Activated T-cell treated with anti-CD3 and anti-CD28 coated beads, Interleukin-2, amount 50 U/mL, for 72 hours (primary cell): ENCODE data around the gene THAP6. TPM values are rescaled to one million over a fixed set of nuclear protein-coding genes. Genes with fewer than 3 reads are reported as not detected.

Source experiments
- ATAC-seq, 2 donors: fragments of 150-1000 bp; cut with Tn5 transposase; replicated peaks in 1 of 2; 2 replicates each; pipeline ENCODE4 v1.10.0; 2021; ENCODE audit warnings: moderate library complexity in 2 of 2, mild to moderate bottlenecking in 1 of 2
- DNase-seq, 2 donors: peaks; one replicate each; pipeline ENCODE4 v3.0.0; 2021 to 2022; ENCODE audit warnings: mixed read lengths in 1 of 2
- H3K27ac Mint-ChIP-seq: one replicate; pipeline ENCODE4 v1.8.0; 2022; ENCODE audit warnings: mild to moderate bottlenecking, moderate library complexity, mixed read lengths
- H3K27me3 Mint-ChIP-seq: one replicate; pipeline ENCODE4 v1.8.0; 2022; ENCODE audit warnings: low read depth, mixed read lengths
- H3K36me3 Mint-ChIP-seq, 2 donors: one replicate each; pipeline ENCODE4 v1.8.0; 2022; ENCODE audit warnings: mixed read lengths in 2 of 2, mild to moderate bottlenecking in 1 of 2; ENCODE audit not compliant: insufficient read depth in 2 of 2
- H3K4me1 Mint-ChIP-seq: one replicate; pipeline ENCODE4 v1.8.0; 2022; ENCODE audit warnings: low read depth, mixed read lengths
- H3K4me3 Mint-ChIP-seq, 2 donors: one replicate each; pipeline ENCODE4 v1.8.0; 2022; ENCODE audit warnings: mild to moderate bottlenecking in 2 of 2, mixed read lengths in 2 of 2, moderate library complexity in 2 of 2
- H3K9me3 Mint-ChIP-seq, 2 donors: one replicate each; pipeline ENCODE4 v1.8.0; 2022; ENCODE audit warnings: mixed read lengths in 2 of 2
- total RNA-seq, 2 donors: library from RNA; stranded (reverse); gene quantifications; one replicate each; pipeline ENCODE4 v1.2.3, GENCODE V29; 2022

Gene THAP6
- total RNA-seq, 2 donors from 2014 or later = 28.8 to 35.1 TPM

DNA sequence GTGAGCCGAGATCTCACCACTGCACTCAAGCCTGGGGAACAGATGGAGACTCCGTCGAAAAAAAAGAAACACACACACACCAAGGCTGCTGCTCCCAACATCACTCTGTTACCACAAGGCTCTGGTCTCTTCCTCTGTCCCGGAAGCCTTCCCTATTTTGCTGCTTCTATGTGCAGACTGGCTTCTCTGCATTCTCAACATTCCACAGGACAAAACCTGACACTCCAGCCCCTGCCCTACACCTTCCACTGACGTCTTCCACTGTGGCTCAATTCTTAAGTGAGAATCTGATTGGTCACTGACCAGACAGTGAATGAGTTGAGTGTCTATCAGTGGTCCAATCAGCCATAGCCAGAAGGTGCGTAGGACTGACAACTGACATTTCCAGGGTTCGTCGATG, 47.5 kb downstream of the THAP6 start:
- Mint-ChIP-seq H3K4me1 (no peaks in the 10 kb centered on the region), H3K4me3 (no peak overlapping the region), H3K9me3 (no peaks in the 10 kb centered on the region), H3K27ac (no peak overlapping the region), H3K36me3 (no peaks in the 10 kb centered on the region), H3K27me3 (peaks cover 27% of the 10 kb centered on the region)
- DNase-seq (no peak), ATAC-seq (no peak)

DNA sequence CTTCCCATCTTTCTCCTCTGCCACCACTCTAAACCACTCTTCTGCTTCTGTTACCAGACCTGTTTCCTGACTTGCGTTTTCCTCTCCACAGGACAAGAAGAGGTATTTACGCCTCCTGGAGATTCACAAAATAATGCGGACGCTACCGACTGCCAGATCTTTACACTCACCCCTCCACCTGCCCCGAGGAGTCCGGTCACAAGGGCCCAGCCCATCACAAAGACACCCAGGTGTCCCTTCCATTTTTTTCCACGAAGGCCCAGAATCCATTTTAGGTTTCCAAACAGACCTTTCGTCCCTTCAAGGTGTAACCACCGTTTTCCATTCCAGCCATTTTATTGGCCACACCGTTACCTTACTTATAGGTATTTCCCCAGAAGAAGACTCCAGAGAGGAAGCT, 49.8 kb downstream of the THAP6 start:
- ATAC-seq = no peak
- no peaks in the 10 kb centered on the region for H3K9me3 Mint-ChIP-seq
- no peak overlapping the region for H3K27ac Mint-ChIP-seq
- no peak for DNase-seq
- no peaks in the 10 kb centered on the region for H3K4me1 Mint-ChIP-seq
- H3K36me3 Mint-ChIP-seq = no peaks in the 10 kb centered on the region
- peaks cover 25% of the 10 kb centered on the region for H3K27me3 Mint-ChIP-seq
- no peak overlapping the region for H3K4me3 Mint-ChIP-seq

DNA sequence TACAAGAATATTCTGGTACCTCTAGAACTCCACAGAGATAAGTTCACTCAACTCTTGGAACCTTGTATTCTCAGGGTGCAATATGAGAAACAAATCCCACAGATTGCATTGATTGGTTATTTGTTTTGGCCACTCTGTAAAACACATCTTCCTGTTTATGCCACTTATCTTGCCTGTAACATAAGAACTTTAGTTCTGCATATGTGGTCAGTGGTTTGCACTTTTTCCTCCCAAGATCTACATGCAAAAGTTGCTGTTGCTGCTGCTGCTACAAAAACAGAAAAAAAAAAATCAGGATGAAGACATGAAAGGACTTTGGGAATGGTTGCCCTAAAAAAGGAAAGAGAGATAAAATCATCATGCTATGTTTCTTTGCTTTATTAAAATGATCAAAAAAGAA, 51.2 kb downstream of the THAP6 start:
- DNase-seq (no peak), ATAC-seq (no peak)
- Mint-ChIP-seq H3K27me3 (peaks cover 25% of the 10 kb centered on the region), H3K4me3 (no peak overlapping the region), H3K27ac (no peak overlapping the region), H3K36me3 (no peaks in the 10 kb centered on the region), H3K4me1 (no peaks in the 10 kb centered on the region), H3K9me3 (no peaks in the 10 kb centered on the region)

DNA sequence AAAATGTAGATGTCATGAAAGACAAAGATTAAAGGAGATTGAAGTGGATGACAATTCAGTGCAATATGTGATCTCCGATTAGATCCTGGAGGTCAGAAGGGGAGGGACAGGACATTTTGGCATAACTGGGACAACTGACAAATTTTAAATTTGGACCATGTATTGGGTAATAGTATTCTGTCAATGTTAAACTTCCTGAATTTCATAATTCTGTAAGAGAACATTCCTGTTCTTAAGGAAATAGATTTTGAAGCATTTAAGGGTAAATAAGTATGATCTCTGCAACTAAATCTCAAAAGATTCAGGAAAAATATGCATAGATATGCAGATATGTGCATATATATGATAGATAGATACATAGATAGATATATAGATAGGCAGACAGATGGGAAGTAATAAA, 52.6 kb downstream of the THAP6 start:
- H3K4me1 Mint-ChIP-seq = no peaks in the 10 kb centered on the region
- no peak overlapping the region for H3K4me3 Mint-ChIP-seq
- no peak overlapping the region for H3K27ac Mint-ChIP-seq
- no peak for ATAC-seq
- peaks cover 22% of the 10 kb centered on the region for H3K27me3 Mint-ChIP-seq
- no peak for DNase-seq
- H3K36me3 Mint-ChIP-seq = no peaks in the 10 kb centered on the region
- H3K9me3 Mint-ChIP-seq = no peaks in the 10 kb centered on the region

DNA sequence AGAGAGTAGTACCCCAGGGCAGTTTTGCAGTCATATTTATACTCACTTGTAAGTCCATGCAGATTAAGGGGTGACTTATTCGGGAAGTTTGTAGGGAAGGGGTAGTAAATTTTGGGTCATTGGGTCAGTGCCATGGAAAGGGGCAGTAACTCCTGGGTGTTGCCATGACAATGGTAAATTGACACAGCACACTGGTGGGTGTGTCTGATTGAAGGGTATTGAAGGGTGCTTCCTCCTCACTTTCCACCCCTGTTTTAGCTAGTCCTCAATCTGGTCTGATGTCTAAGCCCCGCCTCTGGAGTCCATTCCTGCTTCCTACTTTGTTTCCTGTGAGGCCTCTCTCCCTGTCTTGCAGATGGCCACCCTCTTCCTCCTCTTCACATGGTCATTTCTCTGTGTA, 53.5 kb downstream of the THAP6 start:
- no peak for DNase-seq
- no peaks in the 10 kb centered on the region for H3K36me3 Mint-ChIP-seq
- H3K4me1 Mint-ChIP-seq = no peaks in the 10 kb centered on the region
- no peak for ATAC-seq
- H3K4me3 Mint-ChIP-seq = no peak overlapping the region
- H3K27me3 Mint-ChIP-seq = peaks cover 20% of the 10 kb centered on the region
- H3K27ac Mint-ChIP-seq = no peak overlapping the region
- H3K9me3 Mint-ChIP-seq = no peaks in the 10 kb centered on the region

Other genes starting within 250 kb of the THAP6 start
- gene RCHY1, start 70 bp upstream of the THAP6 start, total RNA-seq = 10 to 100 TPM; 42.0 to 44.3 TPM
- under 1 TPM in 1 of 2 donors, not detected in 1; 0.35 TPM for gene ODAPH, start 41.6 kb downstream of the THAP6 start, total RNA-seq
- 1 to 10 TPM; 1.3 to 2.2 TPM for gene CDKL2, start 116.1 kb downstream of the THAP6 start, total RNA-seq
- gene G3BP2, start 158.9 kb downstream of the THAP6 start, total RNA-seq = 100 to 1,000 TPM; 204 to 212 TPM
- gene USO1, start 210.1 kb downstream of the THAP6 start, total RNA-seq = 10 to 100 TPM; 42.0 to 51.7 TPM